PC-9 (cell line): Measurements from ENCODE around the gene MMP20. TPM values are rescaled to one million over a fixed set of nuclear protein-coding genes. Genes with fewer than 3 reads are reported as not detected.

Experiments used
- BruUV-seq: library from RNA; stranded (reverse); fragments of 400-500 nt; replicated peaks from 2 replicates; lab custom pipeline; 2021; lab: Mats Ljungman, UMichigan
- CTCF ChIA-PET: fragments of 300-600 bp; sonication (Branson Sonifier 250); formaldehyde crosslinking; loops from one replicate; lab custom pipeline; 2022; ENCODE audit warnings: antibody characterized with exemption; lab: Charles Lee
- POLR2A ChIA-PET: fragments of 300-600 bp; sonication (Branson Sonifier 250); formaldehyde crosslinking; loops from one replicate; lab custom pipeline; 2022; ENCODE audit warnings: antibody characterized with exemption; ENCODE audit not compliant: unreplicated experiment; lab: Charles Lee
- DNase-seq, 2 experiments: peaks; one replicate each; pipeline versions ENCODE4 v3.0.0 to v3.0.0-alpha.2; 2015 to 2022; ENCODE audit warnings: mixed read lengths in 1 of 2
- H2AFZ ChIP-seq: fragments of 200-600 bp; sonication (generic); 2 replicates; pipeline ENCODE4 v1.8.1; 2017; ENCODE audit warnings: antibody characterized with exemption
- H3F3A ChIP-seq: fragments of 200-600 bp; sonication (generic); 2 replicates; pipeline ENCODE4 v1.8.1; 2017; ENCODE audit warnings: antibody characterized with exemption, mild to moderate bottlenecking, low read depth; ENCODE audit not compliant: insufficient read depth
- H3K27ac ChIP-seq: fragments of 200-600 bp; sonication (generic); 2 replicates; pipeline ENCODE4 v1.6.1; 2016; ENCODE audit warnings: mixed run types
- H3K27me3 ChIP-seq: fragments of 200-600 bp; sonication (generic); 2 replicates; pipeline ENCODE4 v1.6.1; 2016; ENCODE audit warnings: low read depth, mixed run types; ENCODE audit not compliant: insufficient read depth
- H3K36me3 ChIP-seq: fragments of 200-600 bp; sonication (generic); 2 replicates; pipeline ENCODE4 v1.6.1; 2016; ENCODE audit warnings: low read depth, mixed run types
- H3K4me1 ChIP-seq: fragments of 200-600 bp; sonication (generic); replicated peaks from 2 replicates; pipeline ENCODE4 v1.6.1; 2016; ENCODE audit warnings: mixed run types; ENCODE audit not compliant: insufficient read depth
- H3K4me2 ChIP-seq: fragments of 200-600 bp; sonication (generic); 2 replicates; pipeline ENCODE4 v1.6.1; 2017; ENCODE audit warnings: mixed run types
- H3K4me3 ChIP-seq: fragments of 200-600 bp; sonication (generic); 2 replicates; pipeline ENCODE4 v1.6.1; 2016; ENCODE audit warnings: mixed run types
- H3K79me2 ChIP-seq: fragments of 200-600 bp; sonication (generic); 2 replicates; pipeline ENCODE4 v1.6.1; 2017; ENCODE audit warnings: low read depth, mixed run types
- H3K9me2 ChIP-seq: fragments of 200-600 bp; sonication (generic); 2 replicates; pipeline ENCODE4 v1.8.1; 2017; ENCODE audit warnings: mild to moderate bottlenecking; ENCODE audit not compliant: insufficient read depth
- H3K9me3 ChIP-seq: fragments of 200-600 bp; sonication (generic); 2 replicates; pipeline ENCODE4 v1.8.1; 2016; ENCODE audit warnings: low read depth; ENCODE audit not compliant: insufficient read depth
- H4K20me1 ChIP-seq: fragments of 200-600 bp; sonication (generic); 2 replicates; pipeline ENCODE4 v1.8.1; 2017; ENCODE audit not compliant: insufficient read depth
- EZH2 ChIP-seq: fragments of 200-600 bp; sonication (generic); IDR thresholded peaks from 2 replicates; pipeline ENCODE4 v1.8.0; 2017; ENCODE audit warnings: antibody characterized with exemption, low read depth
- intact Hi-C: fragments of 100-400 bp; cut with micrococcal nuclease; formaldehyde crosslinking; loops from one replicate; pipeline ENCODE4 v1.10.0; 2022; ENCODE audit not compliant: unreplicated experiment
- total RNA-seq: library from RNA; stranded (reverse); gene quantifications from 2 replicates; pipeline ENCODE4 v1.2.3, GENCODE V29; 2021
- TF ChIP-seq, protein P1 (sequence below): fragments of 200-600 bp; sonication (generic); conservative IDR thresholded peaks from 2 replicates; pipeline ENCODE4 v1.6.1; 2017; ENCODE audit warnings: mixed run types, antibody characterized with exemption, mild to moderate bottlenecking, moderate library complexity

MMP20 gene
- total RNA-seq, 1 experiment from 2014 or later, result not detected

DNA sequence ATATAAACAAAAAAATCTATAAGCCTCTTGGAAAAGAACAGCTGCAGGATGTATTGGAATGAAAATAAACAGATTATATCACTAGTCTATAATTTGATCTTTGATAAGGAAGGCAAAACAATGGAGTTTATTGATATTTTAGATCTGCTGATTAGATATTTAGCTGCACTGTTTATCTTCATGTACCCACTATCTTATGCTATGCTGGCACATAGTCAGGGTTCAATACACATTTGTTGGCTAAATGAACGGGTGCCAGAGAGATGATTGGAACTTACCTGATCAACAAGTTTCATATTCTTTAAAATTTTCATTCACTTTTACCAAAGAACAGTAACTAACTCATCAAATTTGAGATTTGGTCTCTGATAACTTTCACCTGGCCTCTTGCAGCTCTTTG is 26.9 kb downstream of the MMP20 start:
- CTCF ChIA-PET, result interaction anchor here (0.7 kb wide), 1 partner anchor 133 kb away, joined by 9 read pairs; no protein-coding TSS in a partner anchor
- no peak for TF ChIP-seq EZH2
- TF ChIP-seq, protein P1, sequence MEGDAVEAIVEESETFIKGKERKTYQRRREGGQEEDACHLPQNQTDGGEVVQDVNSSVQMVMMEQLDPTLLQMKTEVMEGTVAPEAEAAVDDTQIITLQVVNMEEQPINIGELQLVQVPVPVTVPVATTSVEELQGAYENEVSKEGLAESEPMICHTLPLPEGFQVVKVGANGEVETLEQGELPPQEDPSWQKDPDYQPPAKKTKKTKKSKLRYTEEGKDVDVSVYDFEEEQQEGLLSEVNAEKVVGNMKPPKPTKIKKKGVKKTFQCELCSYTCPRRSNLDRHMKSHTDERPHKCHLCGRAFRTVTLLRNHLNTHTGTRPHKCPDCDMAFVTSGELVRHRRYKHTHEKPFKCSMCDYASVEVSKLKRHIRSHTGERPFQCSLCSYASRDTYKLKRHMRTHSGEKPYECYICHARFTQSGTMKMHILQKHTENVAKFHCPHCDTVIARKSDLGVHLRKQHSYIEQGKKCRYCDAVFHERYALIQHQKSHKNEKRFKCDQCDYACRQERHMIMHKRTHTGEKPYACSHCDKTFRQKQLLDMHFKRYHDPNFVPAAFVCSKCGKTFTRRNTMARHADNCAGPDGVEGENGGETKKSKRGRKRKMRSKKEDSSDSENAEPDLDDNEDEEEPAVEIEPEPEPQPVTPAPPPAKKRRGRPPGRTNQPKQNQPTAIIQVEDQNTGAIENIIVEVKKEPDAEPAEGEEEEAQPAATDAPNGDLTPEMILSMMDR, result no peak
- Histone ChIP-seq H3K27ac (peak overlapping the region; percentile 97), H4K20me1 (no peaks in the 10 kb centered on the region), H3K4me2 (peak overlapping the region; percentile 75), H3K4me3 (no peak overlapping the region), H3K27me3 (no peaks in the 10 kb centered on the region), H2AFZ (no peak overlapping the region), H3K4me1 (peaks cover 42% of the 10 kb centered on the region), H3K9me2 (no peaks in the 10 kb centered on the region), H3K9me3 (no peaks in the 10 kb centered on the region), H3K79me2 (no peaks in the 10 kb centered on the region), H3F3A (peaks cover 46% of the 10 kb centered on the region), H3K36me3 (no peaks in the 10 kb centered on the region)
- BruUV-seq, result no TSS peak
- DNase-seq, result no peak
- POLR2A ChIA-PET, result no interaction called here
- intact Hi-C loops, result no loop called here

DNA sequence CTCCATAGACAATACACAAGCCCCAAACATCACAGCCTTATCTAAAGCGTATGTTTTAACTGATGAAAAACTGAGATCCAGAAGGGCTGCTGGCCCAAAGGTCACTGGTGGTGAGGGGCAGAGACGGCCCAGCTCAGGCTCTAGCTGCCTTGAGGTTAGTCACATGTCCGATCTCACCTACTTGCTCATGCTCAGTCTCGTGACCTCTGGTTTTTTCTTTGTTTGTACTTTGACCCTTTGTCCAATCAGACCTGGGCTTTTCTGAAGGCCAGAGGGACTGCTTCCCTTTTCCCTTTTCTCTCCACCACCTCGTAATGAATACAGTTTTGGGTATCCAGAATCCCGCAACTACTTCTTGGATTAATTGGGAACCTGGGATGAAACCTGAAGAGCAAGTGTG is 28.6 kb downstream of the MMP20 start:
- Histone ChIP-seq H3K79me2 (no peaks in the 10 kb centered on the region), H3K27ac (no peak overlapping the region), H3K27me3 (no peaks in the 10 kb centered on the region), H3K9me2 (no peaks in the 10 kb centered on the region), H3K9me3 (no peaks in the 10 kb centered on the region; the same call in 1 of the 2 replicates), H3K4me3 (no peak overlapping the region), H3K4me2 (no peak overlapping the region), H4K20me1 (no peaks in the 10 kb centered on the region), H2AFZ (no peak overlapping the region), H3K4me1 (peaks cover 41% of the 10 kb centered on the region), H3K36me3 (no peaks in the 10 kb centered on the region), H3F3A (peaks cover 44% of the 10 kb centered on the region)
- ChIA-PET POLR2A (interaction anchor here (0.6 kb wide), 1 partner anchor 682 kb away, joined by 17 read pairs; the partner anchor contains the start of gene CEP126), CTCF (no interaction called here)
- no peak for DNase-seq
- intact Hi-C loops, result no loop called here
- no TSS peak for BruUV-seq
- TF ChIP-seq, protein P1, result no peak
- TF ChIP-seq EZH2, result no peak

DNA sequence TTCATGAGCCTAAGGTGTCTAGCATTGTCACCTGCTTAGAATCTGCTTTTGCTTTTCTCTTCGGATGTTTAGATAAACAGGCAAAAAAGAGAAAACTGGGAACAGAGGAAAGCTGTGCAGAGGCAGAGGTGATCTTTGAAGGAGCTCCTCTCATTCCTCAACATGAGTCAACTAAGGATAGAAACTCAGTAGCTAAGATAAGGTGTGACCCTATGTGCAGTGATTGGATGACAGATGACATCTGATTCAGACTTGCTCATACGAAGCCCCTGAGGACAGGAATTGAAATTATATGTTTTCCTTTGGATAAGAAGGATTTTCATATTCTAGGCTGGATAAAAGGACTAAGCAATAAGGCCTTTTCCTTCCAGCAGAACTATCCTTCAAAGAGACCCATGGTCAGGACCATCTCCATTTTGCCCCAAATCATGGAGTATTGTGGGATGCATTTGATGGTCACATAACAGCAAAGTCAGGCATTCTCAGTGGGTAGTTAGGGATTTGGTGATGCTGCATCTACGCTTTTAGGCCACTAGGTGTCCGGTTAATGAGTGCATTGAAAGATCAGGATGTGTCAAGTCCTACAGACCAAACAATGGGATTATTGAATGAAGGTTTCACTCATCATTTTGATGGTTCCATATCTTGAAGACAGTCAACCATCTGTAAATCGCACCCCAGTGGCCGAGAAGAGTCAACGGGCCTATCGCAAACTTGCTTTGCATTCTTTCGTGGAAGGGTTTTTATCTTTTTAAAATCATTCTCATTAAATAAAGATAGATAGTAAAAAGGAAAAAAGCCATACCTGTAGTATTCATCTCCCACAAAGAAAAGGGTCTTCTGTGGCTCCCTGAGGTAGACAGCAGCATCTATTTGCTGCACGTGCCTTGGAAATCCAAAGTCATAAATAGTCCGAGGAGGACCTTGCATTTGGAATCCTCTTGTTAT is 32.2 kb downstream of the MMP20 start:
- Histone ChIP-seq H3K27ac (no peak overlapping the region), H3K9me2 (no peaks in the 10 kb centered on the region), H4K20me1 (no peaks in the 10 kb centered on the region), H2AFZ (no peak overlapping the region), H3K36me3 (no peaks in the 10 kb centered on the region), H3K9me3 (peaks cover 4% of the 10 kb centered on the region; the same call in 1 of the 2 replicates), H3F3A (peaks cover 10% of the 10 kb centered on the region), H3K79me2 (no peaks in the 10 kb centered on the region), H3K27me3 (no peaks in the 10 kb centered on the region), H3K4me1 (peaks cover 8% of the 10 kb centered on the region), H3K4me2 (no peak overlapping the region), H3K4me3 (no peak overlapping the region)
- no peak for DNase-seq
- TF ChIP-seq, protein P1, result peak; percentile 74
- no peak for TF ChIP-seq EZH2
- intact Hi-C loops, result no loop called here
- BruUV-seq, result no TSS peak
- POLR2A ChIA-PET, result no interaction called here
- CTCF ChIA-PET, result interaction anchor here (0.5 to 0.9 kb wide), 3 partner anchors 45 to 732 kb away, joined by 3 to 9 read pairs (median 6); no protein-coding TSS in a partner anchor
